Left colon (tissue), 2 donors: ENCODE results near the gene SYNGR2. TPM values are rescaled to one million over a fixed set of nuclear protein-coding genes. Genes with fewer than 3 reads are reported as not detected.

Experiments
- ATAC-seq: fragments of 200-7000 bp; cut with Tn5 transposase; one replicate; pipeline ENCODE4 v1.9.1; 2020; ENCODE audit warnings: mild to moderate bottlenecking, moderate library complexity
- DNase-seq, 2 donors: peaks; one replicate each; pipeline ENCODE4 v3.0.0-alpha.2; 2020
- intact Hi-C, 2 donors: fragments of 100-400 bp; cut with DNase I in 1 of 2; cut with micrococcal nuclease in 1 of 2; formaldehyde crosslinking; loops; one replicate each; pipeline versions ENCODE4 v1.11.2 to v1.14.0; 2022; cut with DNase I, micrococcal nuclease
- long read RNA-seq: library from polyadenylated mRNA; unstranded; transcript quantifications from one replicate; pipeline ENCODE4 v2.0.0, GENCODE V29; 2021
- total RNA-seq, 2 donors: library from RNA; stranded (reverse); fragmentation: NEBNext Ultra II Directional; extraction: Animal tissue kit (Norgen Biotek cat#: 25700); gene quantifications; one replicate each; pipeline ENCODE4 v1.2.1, GENCODE V29; 2021
- donor health status: DM: no; HTN: no; CAD: no.
- donor health status: DM: yes; HTN: yes; CAD: no.

SYNGR2 gene
- 100 to 1,000 TPM; 173 to 188 TPM for total RNA-seq
- long read RNA-seq, transcript SYNGR2-209 (1 exons, 3,036 nt) = minor isoform, 50 of 894 reads
- long read RNA-seq, transcript SYNGR2-201 (4 exons, 2,325 nt) = major isoform, 703 of 894 reads
- long read RNA-seq, transcript SYNGR2-204 (3 exons, 2,125 nt) = minor isoform, 61 of 894 reads
- long read RNA-seq, transcript SYNGR2-202 (5 exons, 949 nt) = minor isoform, 27 of 894 reads
- long read RNA-seq, partial matches to known transcripts = 39 of 894 reads
- long read RNA-seq, other reads (novel, unspliced or antisense) = 13 of 894 reads

GRCh38 chr17:78168242-78168902, at the start of gene SYNGR2:
SYNGR2 (plus strand) TSS chr17:78168581; CDS start chr17:78168617, 36 bp downstream.
- ATAC-seq = peak; percentile 65
- intact Hi-C loops = no loop called here

DNA sequence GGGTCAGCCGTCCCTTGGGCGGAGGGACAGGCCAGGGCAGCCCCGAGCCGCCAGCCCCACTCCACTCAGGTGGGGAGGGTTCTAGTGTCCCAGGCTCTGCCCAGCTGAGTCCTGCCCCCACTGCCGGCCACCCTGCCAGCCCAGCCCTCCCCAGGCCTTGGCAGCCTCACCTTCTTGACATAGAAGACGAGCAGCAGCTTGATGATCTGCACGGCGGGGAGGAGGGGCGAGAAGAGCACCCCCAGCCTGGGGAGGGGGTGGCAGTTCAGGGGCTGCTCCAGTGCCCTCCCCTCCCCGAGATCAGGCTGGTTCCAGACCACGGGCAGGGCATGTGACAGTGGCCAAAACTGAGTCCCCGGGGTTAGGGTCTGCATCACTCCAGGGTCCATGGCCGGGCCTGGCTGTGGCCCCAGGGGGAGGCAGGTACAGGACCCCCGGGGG, 49.6 kb upstream of the SYNGR2 start:
- ATAC-seq (no peak), DNase-seq (no peak)
- intact Hi-C loops = loop anchor here (5.0 to 10.0 kb wide), 3 partner anchors 56 to 126 kb away; no protein-coding TSS in a partner anchor

More at GRCh38 chr17:78168242-78168902, at the start of gene SYNGR2:
- DNase-seq = peak; percentile 80 to 94

DNA sequence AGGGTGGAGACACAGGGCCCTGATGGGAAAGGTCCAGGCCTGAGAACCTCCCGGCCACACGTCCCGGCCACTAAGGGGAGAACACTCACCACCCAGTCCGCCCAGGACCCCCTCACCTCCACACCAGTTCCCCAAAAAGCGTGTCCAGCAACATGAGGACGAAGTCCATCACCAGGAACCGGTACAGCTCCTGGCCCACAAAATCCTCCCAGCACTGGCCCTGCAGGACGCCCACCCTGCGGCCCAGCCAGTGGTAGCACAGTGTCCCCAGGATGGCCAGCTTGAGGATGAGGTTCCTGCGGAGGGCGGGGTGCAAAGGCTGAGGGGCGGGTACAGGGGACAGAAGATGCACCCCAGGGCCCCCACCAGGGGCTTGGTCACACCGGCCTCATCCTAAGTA, 47.8 kb upstream of the SYNGR2 start:
- intact Hi-C loops = no loop called here
- no peak for DNase-seq
- no peak for ATAC-seq

- ATAC-seq = no peak
- intact Hi-C loops = no loop called here
- no peak for DNase-seq
Observed at GRCh38 chr17:78120971-78121800, 47.2 kb upstream of the SYNGR2 start.

DNA sequence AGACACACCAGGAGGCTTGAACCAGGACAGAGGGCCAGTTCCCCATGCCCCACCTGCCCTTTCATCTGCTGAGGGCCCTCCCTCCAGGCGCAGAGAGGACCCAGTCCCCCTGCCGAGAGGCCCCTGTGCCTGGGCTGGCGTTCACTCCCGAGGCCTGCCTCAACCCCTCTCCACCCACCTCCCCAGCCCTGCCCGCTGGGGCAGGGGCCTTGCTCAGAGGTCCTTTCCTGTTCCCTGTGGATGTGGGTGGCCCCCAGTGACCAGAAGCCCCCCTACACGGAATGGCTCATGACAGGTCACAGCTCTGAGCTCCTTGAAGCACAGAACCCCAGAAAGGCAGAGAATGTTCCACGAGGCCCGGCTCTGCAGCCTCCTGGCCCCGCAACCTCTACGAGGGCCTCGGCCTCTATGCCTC, 46.6 kb upstream of the SYNGR2 start:
- intact Hi-C loops = no loop called here
- no peak for ATAC-seq
- DNase-seq = no peak

GRCh38 chr17:78122216-78122930, 46.0 kb upstream of the SYNGR2 start:
- DNase-seq = no peak
- ATAC-seq = no peak
- intact Hi-C loops = no loop called here

DNA sequence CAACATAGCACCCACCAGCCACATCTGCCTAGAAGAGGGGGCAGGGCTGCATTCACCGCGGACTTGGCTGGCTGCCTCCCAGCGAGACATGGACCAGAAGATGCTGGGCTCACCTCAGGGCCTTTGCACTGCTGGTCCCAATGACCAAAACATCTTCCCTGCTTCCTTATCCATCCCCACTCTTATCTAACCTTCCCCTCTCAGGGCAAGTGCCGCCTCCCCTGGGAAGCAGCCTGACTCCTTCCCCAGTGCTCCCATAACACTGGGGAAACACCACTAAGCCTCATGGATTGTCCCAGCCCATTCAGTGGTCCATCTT, 45.5 kb upstream of the SYNGR2 start:
- intact Hi-C loops = no loop called here
- no peak for DNase-seq
- ATAC-seq = no peak

DNA sequence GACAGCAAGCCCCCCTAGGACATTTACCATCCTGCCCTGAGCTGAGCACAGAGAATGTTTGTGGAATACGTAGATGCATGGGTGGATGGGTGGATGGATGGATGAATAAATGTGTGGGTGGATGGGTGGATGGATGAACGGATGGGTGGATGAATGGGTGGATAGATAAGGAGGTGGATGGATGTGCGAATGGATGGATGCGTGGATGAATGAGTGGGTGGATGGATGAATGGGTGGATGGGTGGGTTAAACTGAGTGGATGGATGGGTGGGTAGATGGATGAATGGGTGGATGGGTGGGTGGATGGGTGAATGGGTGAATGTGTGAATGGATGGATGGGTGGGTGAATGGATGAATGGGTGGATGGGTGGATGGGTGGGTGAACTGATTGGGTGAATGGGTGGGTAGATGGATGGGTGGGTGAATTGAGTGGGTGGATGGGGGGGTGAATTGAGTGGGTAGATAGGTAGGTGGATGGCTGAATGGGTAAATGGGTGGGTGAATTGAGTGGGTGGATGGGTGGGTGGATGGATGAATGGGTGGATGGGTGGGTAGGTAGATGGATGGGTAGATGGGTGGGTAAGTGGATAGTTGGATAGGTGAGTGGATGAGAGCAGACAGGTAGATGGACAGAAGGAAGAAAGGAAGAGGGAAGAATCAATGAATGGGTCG, 45.0 kb upstream of the SYNGR2 start:
- intact Hi-C loops = no loop called here
- DNase-seq (no peak), ATAC-seq (no peak)

DNA sequence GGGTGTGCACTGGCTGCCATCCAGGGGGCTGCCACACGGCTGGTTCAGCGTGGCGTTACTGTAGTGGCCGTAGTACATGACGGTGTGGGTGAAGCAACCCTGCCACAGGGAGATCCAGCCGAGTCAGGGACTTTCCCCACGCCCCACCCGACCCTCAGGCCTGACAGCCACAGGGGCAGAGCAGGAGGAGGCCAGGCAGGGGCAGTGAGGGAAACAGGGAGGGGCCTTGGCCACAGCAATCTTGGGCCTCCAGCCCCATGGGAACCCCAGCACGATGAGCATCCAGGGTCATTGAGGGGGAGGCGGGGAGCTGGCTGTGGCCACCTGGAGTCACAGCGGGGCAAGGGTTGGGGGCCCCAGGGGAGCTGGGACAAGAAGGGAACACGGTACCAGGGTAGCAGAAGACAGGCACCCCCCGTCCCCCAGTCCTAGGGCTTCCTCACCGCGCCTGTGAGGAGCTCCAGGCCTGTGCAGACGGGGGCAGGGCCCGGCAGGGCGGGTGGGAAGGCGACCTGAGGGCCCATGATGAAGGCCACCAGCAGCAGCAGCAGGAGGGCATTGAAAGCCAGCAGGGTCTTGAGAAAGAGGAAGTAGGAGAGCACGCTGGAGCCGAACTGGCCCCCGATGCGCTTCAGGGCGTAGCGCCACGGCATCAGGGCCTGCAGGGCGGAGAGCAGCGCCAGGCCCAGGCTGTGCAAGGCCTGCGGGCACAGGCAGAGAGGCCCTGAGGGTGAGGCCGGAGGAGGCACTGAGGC, 44.1 kb upstream of the SYNGR2 start:
- ATAC-seq = no peak
- intact Hi-C loops = no loop called here
- peak in 1 of 2 donors; percentile 32 for DNase-seq

GRCh38 chr17:78124836-78125137, 43.6 kb upstream of the SYNGR2 start:
- ATAC-seq (no peak), DNase-seq (no peak)
- intact Hi-C loops = no loop called here

GRCh38 chr17:78125138-78125913, 43.1 kb upstream of the SYNGR2 start:
- DNase-seq (no peak), ATAC-seq (no peak)
- intact Hi-C loops = no loop called here

GRCh38 chr17:78125976-78126894, 42.1 kb upstream of the SYNGR2 start:
- intact Hi-C loops = no loop called here
- DNase-seq (no peak), ATAC-seq (no peak)

GRCh38 chr17:78126895-78127238, 41.5 kb upstream of the SYNGR2 start:
- ATAC-seq (no peak), DNase-seq (no peak)
- intact Hi-C loops = no loop called here

GRCh38 chr17:78127239-78127887, 41.0 kb upstream of the SYNGR2 start:
- intact Hi-C loops = no loop called here
- DNase-seq = peak; percentile 81 to 82
- peak; percentile 45 for ATAC-seq

GRCh38 chr17:78127888-78128550, 40.4 kb upstream of the SYNGR2 start:
- ATAC-seq = peak; percentile 50
- intact Hi-C loops = no loop called here
- peak in 1 of 2 donors; percentile 64 for DNase-seq
